GM21619 (cell line): ENCODE data around the gene ZFAND3.
"Not testable (repeated sequence)": the region's sequence is repeated elsewhere in the genome, so short reads cannot be mapped to it uniquely, and the experiment has no call there.

Experiments used
- ATAC-seq: cut with Tn5 transposase; IDR thresholded peaks from one replicate; pipeline ENCODE4 v1.9.1; 2021; ENCODE audit not compliant: unreplicated experiment

The ZFAND3 gene

GRCh38 chr6:37990762-37991525, 171.4 kb downstream of the ZFAND3 start:
- no peak for ATAC-seq

- no peak for ATAC-seq
These were observed 173.2 kb downstream of the ZFAND3 start for GRCh38 chr6:37992749-37993148.

- not testable (repeated sequence) for ATAC-seq
These were observed 173.7 kb downstream of the ZFAND3 start for GRCh38 chr6:37993194-37993593.

- ATAC-seq, result no peak
These were observed 174.1 kb downstream of the ZFAND3 start for GRCh38 chr6:37993596-37993995.

GRCh38 chr6:37994223-37994622, 174.7 kb downstream of the ZFAND3 start:
- no peak for ATAC-seq

- ATAC-seq, result no peak
These were observed 178.8 kb downstream of the ZFAND3 start for GRCh38 chr6:37998366-37998765.

GRCh38 chr6:38001386-38001785, 181.9 kb downstream of the ZFAND3 start:
- no peak for ATAC-seq

- ATAC-seq, result no peak
These were observed 185.4 kb downstream of the ZFAND3 start for GRCh38 chr6:38004908-38005307.

- ATAC-seq, result no peak
These were observed 192.4 kb downstream of the ZFAND3 start for GRCh38 chr6:38011937-38012336.

- no peak for ATAC-seq
These were observed 193.0 kb downstream of the ZFAND3 start for GRCh38 chr6:38012573-38012972.

GRCh38 chr6:38015341-38015740, 195.8 kb downstream of the ZFAND3 start:
- ATAC-seq, result no peak

- no peak for ATAC-seq
These were observed 197.3 kb downstream of the ZFAND3 start for GRCh38 chr6:38016824-38017223.

- no peak for ATAC-seq
These were observed 199.2 kb downstream of the ZFAND3 start for GRCh38 chr6:38018755-38019165.

GRCh38 chr6:38020593-38020992, 201.1 kb downstream of the ZFAND3 start:
- ATAC-seq, result no peak

- ATAC-seq, result no peak
These were observed 201.5 kb downstream of the ZFAND3 start for GRCh38 chr6:38021029-38021428.

GRCh38 chr6:38021571-38021970, 202.0 kb downstream of the ZFAND3 start:
- ATAC-seq, result no peak

GRCh38 chr6:38022688-38023087, 203.2 kb downstream of the ZFAND3 start:
- ATAC-seq, result no peak

- ATAC-seq, result no peak
These were observed 205.4 kb downstream of the ZFAND3 start for GRCh38 chr6:38024908-38025307.

- ATAC-seq, result no peak
These were observed 205.9 kb downstream of the ZFAND3 start for GRCh38 chr6:38025451-38025850.

GRCh38 chr6:38027685-38028373, 208.3 kb downstream of the ZFAND3 start:
- ATAC-seq, result no peak

- ATAC-seq, result no peak
These were observed 210.9 kb downstream of the ZFAND3 start for GRCh38 chr6:38030380-38030779.

GRCh38 chr6:38032797-38033196, 213.3 kb downstream of the ZFAND3 start:
- no peak for ATAC-seq
